GM21447 (cell line): ENCODE data around the gene NFXL1.
A peak's percentile ranks its signal among the peaks of the same experiment; 100 is the strongest.

Experiments used
- ATAC-seq: cut with Tn5 transposase; IDR thresholded peaks from one replicate; pipeline ENCODE4 v1.9.1; 2021; ENCODE audit not compliant: unreplicated experiment

NFXL1 gene

GRCh38 chr4:47836641-47837093 lies 77.7 kb downstream of the NFXL1 start:
- peak; percentile 73 for ATAC-seq

- ATAC-seq, result no peak
Observed at GRCh38 chr4:47835494-47835893, 78.9 kb downstream of the NFXL1 start.

GRCh38 chr4:47831026-47831679 lies 83.2 kb downstream of the NFXL1 start:
- no peak for ATAC-seq

- ATAC-seq, result no peak
Observed at GRCh38 chr4:47830265-47831025, 83.9 kb downstream of the NFXL1 start.

- no peak for ATAC-seq
Observed at GRCh38 chr4:47829438-47829837, 84.9 kb downstream of the NFXL1 start.

- ATAC-seq, result no peak
Observed at GRCh38 chr4:47827343-47828047, 86.9 kb downstream of the NFXL1 start.

GRCh38 chr4:47824840-47825239 lies 89.5 kb downstream of the NFXL1 start:
- ATAC-seq, result peak; percentile 59

- no peak for ATAC-seq
Observed at GRCh38 chr4:47819178-47819577, 95.2 kb downstream of the NFXL1 start.

- ATAC-seq, result no peak
Observed at GRCh38 chr4:47817275-47817674, 97.1 kb downstream of the NFXL1 start.

- ATAC-seq, result no peak
Observed at GRCh38 chr4:47816748-47817147, 97.6 kb downstream of the NFXL1 start.

GRCh38 chr4:47814618-47815295 lies 99.6 kb downstream of the NFXL1 start:
- no peak for ATAC-seq

- no peak for ATAC-seq
Observed at GRCh38 chr4:47809654-47810203, 104.7 kb downstream of the NFXL1 start.

GRCh38 chr4:47804598-47804997 lies 109.8 kb downstream of the NFXL1 start:
- no peak for ATAC-seq

GRCh38 chr4:47801481-47802002 lies 112.8 kb downstream of the NFXL1 start:
- ATAC-seq, result no peak

GRCh38 chr4:47798165-47798564 lies 116.2 kb downstream of the NFXL1 start:
- ATAC-seq, result no peak
